ENCODE measurements around the gene HAPLN2. TPM values are rescaled to one million over a fixed set of nuclear protein-coding genes. Genes with fewer than 3 reads are reported as not detected.

HAPLN2 gene
- total and polyA plus RNA-seq, 12 donors, result 0.24 to 6.3 (median 0.81) TPM; not detected in 1

GRCh38 chr1:156665539-156665938 lies 46.3 kb downstream of the HAPLN2 start:
- H3K36me3 ChIP-seq, result peaks cover 0 to 7% (median 0%) of the 10 kb centered on the region in 9 donors
- peak overlapping the region; percentile 88 to 99 (median 96) for H3K27ac ChIP-seq
- no peaks in the 10 kb centered on the region for H3K27me3 ChIP-seq
- ATAC-seq (no peak), DNase-seq (no peak)
- 16 to 24% methylated on average over 3 of the region's 3 CpGs for WGBS, 2 donors
- intact Hi-C loops (cut with DNase I), result loop anchor here in 1 of 10 donors (10.0 kb wide), 1 partner anchor 229 kb away; the partner anchor contains the start of gene PEAR1
- H3K9me3 ChIP-seq, result no peaks in the 10 kb centered on the region
- H3K4me1 ChIP-seq, result peaks cover 85 to 100% (median 100%) of the 10 kb centered on the region in 9 donors
- TF ChIP-seq CTCF (IDR thresholded peaks at IDR 0.05), result no peak
- peak overlapping the region in 1 of 10 donors; percentile 32 for H3K4me3 ChIP-seq

- H3K4me1 ChIP-seq, result peaks cover 78 to 100% (median 97%) of the 10 kb centered on the region in 9 donors
- peaks cover 0 to 22% (median 6%) of the 10 kb centered on the region in 9 donors for H3K36me3 ChIP-seq
- H3K27me3 ChIP-seq, result no peaks in the 10 kb centered on the region
- DNase-seq (no peak), ATAC-seq (peak in 6 of 8 donors; percentile 0 to 22 (median 4))
- TF ChIP-seq CTCF (IDR thresholded peaks at IDR 0.05), result no peak
- 69 to 74% methylated on average over 9 of the region's 9 CpGs for WGBS, 2 donors
- intact Hi-C loops (cut with DNase I), result loop anchor here in 2 of 10 donors (1.0 to 10.0 kb wide), 2 partner anchors 8 to 228 kb away; partner anchors contain the start of gene PEAR1 (in 1 of the 2)
- no peak overlapping the region for H3K4me3 ChIP-seq
- peak overlapping the region; percentile 88 to 99 (median 96) for H3K27ac ChIP-seq
- no peaks in the 10 kb centered on the region for H3K9me3 ChIP-seq
Observed at GRCh38 chr1:156666862-156667609, 47.8 kb downstream of the HAPLN2 start.

- intact Hi-C loops (cut with DNase I), result loop anchor here in 1 of 10 donors (10.0 kb wide), 1 partner anchor 227 kb away; the partner anchor contains the start of gene PEAR1
- Histone ChIP-seq H3K27ac (peak overlapping the region; percentile 88 to 99 (median 96)), H3K27me3 (no peaks in the 10 kb centered on the region), H3K9me3 (no peaks in the 10 kb centered on the region), H3K36me3 (peaks cover 0 to 27% (median 12%) of the 10 kb centered on the region in 9 donors), H3K4me1 (peaks cover 75 to 100% (median 91%) of the 10 kb centered on the region in 9 donors), H3K4me3 (peak overlapping the region in 1 of 10 donors; percentile 19)
- ATAC-seq (peak; percentile 40 to 75 (median 64)), DNase-seq (peak in 1 of 2 donors; percentile 80)
- TF ChIP-seq CTCF (IDR thresholded peaks at IDR 0.05), result no peak
- 3 to 16% methylated on average over 5 of the region's 5 CpGs for WGBS, 2 donors
Observed at GRCh38 chr1:156667610-156667967, 48.4 kb downstream of the HAPLN2 start.

- Histone ChIP-seq H3K36me3 (peaks cover 0 to 33% (median 17%) of the 10 kb centered on the region in 9 donors), H3K27me3 (no peaks in the 10 kb centered on the region), H3K27ac (peak overlapping the region; percentile 88 to 99 (median 96)), H3K9me3 (no peaks in the 10 kb centered on the region), H3K4me1 (peaks cover 69 to 100% (median 90%) of the 10 kb centered on the region in 9 donors), H3K4me3 (peak overlapping the region in 1 of 10 donors; percentile 19)
- DNase-seq, result no peak
- 45 to 60% methylated on average over 9 of the region's 9 CpGs for whole genome bisulfite sequencing, 2 donors
- no peak for TF ChIP-seq CTCF (IDR thresholded peaks at IDR 0.05)
- ATAC-seq, result peak in 6 of 8 donors; percentile 1 to 26 (median 12)
- intact Hi-C loops (cut with DNase I), result loop anchor here in 1 of 10 donors (10.0 kb wide), 1 partner anchor 227 kb away; the partner anchor contains the start of gene PEAR1
Observed at GRCh38 chr1:156667968-156668709, 48.9 kb downstream of the HAPLN2 start.

All from heart right ventricle (tissue), 16 donors.